DOHH2 (cell line): ENCODE data around the gene USH2A.

Experiments used
- EZH2phosphoT487 ChIP-seq: fragments of 200-600 bp; sonication (generic); IDR thresholded peaks from 2 replicates; pipeline ENCODE4 v1.6.1; 2017; ENCODE audit warnings: borderline replicate concordance, mild to moderate bottlenecking, antibody characterized with exemption, low read length, moderate library complexity, mixed read lengths
- TF ChIP-seq, protein P1 (sequence below): fragments of 200-600 bp; sonication (generic); IDR thresholded peaks from one replicate; pipeline ENCODE4 v1.5.1; 2014; ENCODE audit warnings: antibody characterized with exemption, mild to moderate bottlenecking, low read depth, low read length; ENCODE audit not compliant: poor library complexity, severe bottlenecking

GRCh38 chr1:216073793-216074595 is 349.3 kb downstream of the USH2A start:
- TF ChIP-seq, protein P1, sequence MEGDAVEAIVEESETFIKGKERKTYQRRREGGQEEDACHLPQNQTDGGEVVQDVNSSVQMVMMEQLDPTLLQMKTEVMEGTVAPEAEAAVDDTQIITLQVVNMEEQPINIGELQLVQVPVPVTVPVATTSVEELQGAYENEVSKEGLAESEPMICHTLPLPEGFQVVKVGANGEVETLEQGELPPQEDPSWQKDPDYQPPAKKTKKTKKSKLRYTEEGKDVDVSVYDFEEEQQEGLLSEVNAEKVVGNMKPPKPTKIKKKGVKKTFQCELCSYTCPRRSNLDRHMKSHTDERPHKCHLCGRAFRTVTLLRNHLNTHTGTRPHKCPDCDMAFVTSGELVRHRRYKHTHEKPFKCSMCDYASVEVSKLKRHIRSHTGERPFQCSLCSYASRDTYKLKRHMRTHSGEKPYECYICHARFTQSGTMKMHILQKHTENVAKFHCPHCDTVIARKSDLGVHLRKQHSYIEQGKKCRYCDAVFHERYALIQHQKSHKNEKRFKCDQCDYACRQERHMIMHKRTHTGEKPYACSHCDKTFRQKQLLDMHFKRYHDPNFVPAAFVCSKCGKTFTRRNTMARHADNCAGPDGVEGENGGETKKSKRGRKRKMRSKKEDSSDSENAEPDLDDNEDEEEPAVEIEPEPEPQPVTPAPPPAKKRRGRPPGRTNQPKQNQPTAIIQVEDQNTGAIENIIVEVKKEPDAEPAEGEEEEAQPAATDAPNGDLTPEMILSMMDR, result no peak
- TF ChIP-seq EZH2phosphoT487, result no peak
